Glomerular visceral epithelial cell (primary cell): ENCODE measurements around the gene CDH13.

Source experiments
- DNase-seq: peaks from one replicate; pipeline ENCODE4 v3.0.0-alpha.2; 2016; ENCODE audit errors: extremely low spot score

The CDH13 gene

DNA sequence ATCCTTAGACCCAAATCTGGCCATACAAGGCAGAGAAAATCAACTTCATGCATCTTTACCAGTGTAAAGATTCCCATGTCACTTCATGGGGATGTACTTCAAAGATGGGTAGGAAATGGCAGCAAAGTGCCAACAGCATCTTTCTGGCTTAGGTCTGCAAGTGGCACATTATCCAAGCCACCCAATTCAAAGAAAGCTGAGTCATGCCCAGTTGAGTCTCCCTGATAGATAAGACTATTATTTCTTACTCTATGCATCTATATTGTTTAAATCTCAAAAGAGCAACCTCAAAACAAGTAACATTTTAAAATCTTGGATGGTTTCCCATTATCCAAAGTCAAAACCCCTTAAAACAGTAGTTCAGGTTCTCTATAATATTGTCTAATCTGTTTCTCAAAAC, 1119.8 kb downstream of the CDH13 start:
- DNase-seq, result no peak

- no peak for DNase-seq
Measured at GRCh38 chr16:83747936-83748335, 1121.2 kb downstream of the CDH13 start.

- no peak for DNase-seq
Measured at GRCh38 chr16:83755391-83755790, 1128.6 kb downstream of the CDH13 start.

DNA sequence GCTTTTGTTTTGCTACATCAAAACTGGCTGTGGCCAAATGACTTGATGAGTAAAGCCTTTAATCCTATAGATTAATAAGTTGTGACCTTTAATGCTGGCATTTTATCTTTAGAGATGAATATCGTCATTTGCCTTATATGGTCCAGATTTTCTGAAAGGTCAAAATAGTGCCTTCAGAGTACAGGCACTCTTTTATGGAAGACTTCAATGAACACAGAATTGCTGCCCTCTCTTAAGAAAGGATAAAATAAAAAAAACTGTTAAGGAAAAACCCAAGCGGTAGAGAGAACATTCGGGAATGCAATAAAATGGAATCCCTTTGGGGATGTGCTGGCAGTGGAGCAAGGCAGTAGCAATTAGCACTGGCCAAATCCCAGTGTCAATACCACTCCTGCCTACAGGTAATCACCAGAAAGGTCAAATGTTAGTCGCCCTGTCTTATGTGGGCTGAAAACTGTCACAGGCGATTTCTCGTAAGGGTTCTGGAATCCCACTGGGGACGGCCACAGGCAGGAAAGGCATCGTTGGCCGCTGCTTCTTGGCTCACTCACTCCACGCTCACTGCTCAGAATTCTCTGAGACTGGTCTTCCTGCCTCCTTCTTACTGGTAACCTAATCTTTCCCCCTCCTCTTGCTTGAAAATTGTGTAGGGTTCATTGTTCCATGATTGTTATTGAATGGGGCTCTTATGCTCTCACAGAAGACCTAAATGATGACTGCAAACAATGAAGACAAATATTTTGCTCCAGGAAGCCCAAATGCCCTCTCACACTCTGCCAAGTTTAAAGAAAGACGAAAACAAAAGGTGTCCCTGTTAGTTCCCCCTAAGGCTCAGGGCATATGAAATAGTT, 1135.6 kb downstream of the CDH13 start:
- no peak for DNase-seq

DNA sequence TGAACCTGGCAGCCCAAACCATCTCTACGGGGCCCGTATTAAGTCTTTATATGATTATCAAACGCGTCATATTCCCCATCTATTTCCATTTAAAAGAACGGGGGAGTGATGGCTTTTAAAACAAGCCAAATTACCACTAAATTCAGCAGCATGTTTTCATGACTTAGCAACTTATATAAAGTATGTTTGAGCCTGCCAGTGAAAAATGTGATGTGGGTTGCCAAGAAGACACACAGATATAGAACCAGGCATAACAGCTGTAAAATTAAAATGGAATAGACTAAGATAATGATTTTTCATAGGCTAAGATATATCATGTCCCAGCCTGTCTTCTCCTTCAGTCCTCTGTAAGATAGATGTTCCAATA, 1136.2 kb downstream of the CDH13 start:
- DNase-seq, result no peak

DNA sequence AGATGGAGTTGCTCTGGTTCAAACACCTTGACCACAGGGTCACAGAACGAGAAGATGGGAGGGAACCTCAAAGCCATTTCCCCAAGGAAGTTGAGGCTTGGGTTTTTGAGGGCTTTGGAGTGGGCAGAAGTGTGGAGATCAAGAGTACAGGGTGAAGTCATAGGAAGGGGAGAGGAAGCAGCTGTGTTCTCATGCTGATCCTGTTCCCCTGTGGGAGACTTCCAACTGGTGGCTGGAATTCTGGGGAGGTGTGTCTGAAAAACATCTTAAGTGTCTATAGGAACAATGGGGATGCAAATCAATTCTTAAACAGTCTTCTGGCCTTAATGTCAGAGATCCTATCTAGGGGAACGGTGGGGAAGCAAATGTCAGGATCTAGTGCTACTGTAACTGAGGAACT, 1142.2 kb downstream of the CDH13 start:
- no peak for DNase-seq

GRCh38 chr16:83769397-83770008, 1142.7 kb downstream of the CDH13 start:
- no peak for DNase-seq

GRCh38 chr16:83771306-83771942, 1144.7 kb downstream of the CDH13 start:
- DNase-seq, result peak; percentile 6

DNA sequence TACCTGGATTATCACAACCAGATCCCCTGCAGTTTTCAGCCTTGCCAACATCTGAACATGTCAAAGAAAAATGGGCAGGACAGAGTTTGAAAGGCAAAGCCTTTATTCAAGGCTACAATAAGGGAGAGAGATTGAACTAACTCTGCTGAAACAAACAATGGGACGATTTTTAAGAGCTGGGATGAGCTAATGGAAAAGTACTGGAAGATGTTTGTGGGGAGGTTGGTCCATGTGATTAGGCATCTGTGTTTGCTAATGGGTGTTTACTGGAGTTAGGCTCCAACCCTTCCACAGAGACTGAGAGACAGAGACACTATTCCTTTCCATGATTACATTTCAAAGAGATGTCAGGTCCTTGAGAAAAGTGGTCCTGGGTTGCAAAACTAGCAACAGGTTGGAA, 1146.0 kb downstream of the CDH13 start:
- DNase-seq, result no peak

DNA sequence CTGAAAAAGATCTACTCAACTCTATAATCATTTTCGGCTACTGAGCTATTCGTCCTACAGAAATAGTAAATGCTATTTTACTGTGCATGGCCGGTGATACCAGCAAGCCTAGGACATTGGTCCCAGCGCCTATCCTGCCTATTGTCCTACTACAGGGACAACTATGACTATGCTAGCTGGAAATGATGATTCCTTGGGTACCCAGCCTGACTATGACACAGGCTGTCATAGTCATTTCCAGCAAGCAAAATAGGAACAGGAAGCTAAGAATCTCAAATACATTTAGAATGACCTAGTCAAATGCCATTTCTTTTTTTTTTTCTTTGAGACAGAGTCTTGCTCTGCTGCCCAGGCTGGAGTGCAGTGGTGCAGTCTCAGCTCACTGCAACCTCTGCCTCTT, 1147.3 kb downstream of the CDH13 start:
- DNase-seq, result no peak

GRCh38 chr16:83776944-83777343, 1150.2 kb downstream of the CDH13 start:
- DNase-seq, result no peak

DNA sequence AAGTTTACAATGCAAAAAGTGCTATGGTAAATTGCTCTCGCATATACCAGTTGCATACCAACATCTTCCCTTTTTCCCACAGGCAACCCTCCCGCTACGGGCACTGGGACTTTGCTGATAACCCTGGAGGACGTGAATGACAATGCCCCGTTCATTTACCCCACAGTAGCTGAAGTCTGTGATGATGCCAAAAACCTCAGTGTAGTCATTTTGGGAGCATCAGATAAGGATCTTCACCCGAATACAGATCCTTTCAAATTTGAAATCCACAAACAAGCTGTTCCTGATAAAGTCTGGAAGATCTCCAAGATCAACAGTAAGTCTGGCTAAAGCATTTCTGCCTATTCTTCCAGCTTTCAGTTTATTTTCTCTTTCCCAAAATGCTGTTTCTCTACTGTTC, 1153.1 kb downstream of the CDH13 start:
- no peak for DNase-seq

DNA sequence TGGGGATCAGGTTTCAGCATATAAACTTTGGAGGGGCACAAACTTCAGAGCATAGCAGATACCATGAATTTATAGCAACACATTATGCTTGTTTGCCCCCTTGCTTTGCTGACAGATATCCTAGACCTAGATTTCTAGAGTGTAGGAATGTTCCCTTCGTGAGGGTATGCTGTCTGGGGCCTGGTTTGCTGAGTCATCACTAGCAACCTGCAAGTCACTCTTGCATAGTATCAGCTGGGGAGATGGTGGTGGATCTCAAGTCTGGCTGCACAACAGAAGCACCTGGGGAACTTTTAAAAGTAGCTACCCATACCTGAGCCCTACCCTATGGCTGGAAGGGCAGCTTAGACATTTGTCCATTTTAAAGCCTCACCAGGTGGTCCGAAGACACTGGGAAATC, 1158.7 kb downstream of the CDH13 start:
- no peak for DNase-seq

DNA sequence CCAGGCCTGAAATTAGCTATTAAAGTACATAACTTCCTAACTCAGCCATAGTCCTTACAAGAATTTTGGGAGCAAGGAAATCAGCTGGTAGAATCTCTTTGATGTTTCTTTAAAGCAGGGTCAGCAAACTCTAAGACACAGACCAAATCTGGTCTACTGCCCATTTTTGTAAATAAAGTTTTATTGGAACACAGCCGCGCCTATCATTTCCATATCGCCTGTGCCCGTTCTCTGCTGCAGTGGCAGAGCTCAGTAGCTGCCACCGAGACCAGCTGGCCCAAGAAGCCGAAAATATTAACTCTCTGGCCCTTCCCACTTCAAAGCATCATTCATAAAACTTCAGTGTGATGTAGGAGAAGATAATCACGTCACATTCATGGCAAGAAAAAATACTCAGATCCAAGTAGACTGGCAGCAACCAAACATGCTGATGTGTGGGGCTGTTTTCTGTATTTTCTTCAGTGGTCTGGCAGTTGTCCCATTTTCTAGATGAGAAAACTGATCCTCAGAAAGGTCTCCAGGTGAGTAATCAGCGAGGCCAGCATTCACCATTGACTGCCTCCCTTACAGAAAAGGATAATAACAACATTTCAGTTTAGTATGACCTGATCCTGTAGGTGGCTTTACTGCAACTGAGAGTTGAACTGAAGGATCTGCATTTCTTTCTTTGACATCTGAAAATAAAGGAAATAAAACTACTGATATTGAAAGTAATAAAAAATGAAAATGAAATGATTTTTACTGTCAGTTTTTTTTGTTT, 1163.1 kb downstream of the CDH13 start:
- no peak for DNase-seq

- DNase-seq, result no peak
Measured at GRCh38 chr16:83791916-83792315, 1165.1 kb downstream of the CDH13 start.

DNA sequence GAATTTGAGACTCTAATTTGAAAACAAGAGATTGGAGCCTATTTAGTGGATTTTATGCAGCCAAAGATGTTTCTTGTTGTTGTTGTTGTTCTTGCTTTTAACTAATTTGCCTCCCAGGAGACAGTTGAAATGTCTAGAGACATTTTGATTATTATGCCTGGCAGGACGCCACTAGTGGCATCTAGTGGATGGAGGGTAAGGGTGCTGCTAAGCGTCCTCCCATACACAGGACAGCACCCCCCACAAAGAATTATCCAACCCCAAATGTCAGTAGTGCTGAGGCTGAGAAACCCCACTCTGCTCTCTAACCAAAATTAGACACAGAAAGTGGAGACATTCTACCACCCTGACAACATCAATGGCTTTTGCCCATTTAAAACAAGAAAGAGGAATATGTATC, 1165.6 kb downstream of the CDH13 start:
- DNase-seq, result no peak

GRCh38 chr16:83793179-83793578, 1166.4 kb downstream of the CDH13 start:
- no peak for DNase-seq

GRCh38 chr16:83794860-83795554, 1168.2 kb downstream of the CDH13 start:
- no peak for DNase-seq

- no peak for DNase-seq
Measured at GRCh38 chr16:83797013-83797412, 1170.2 kb downstream of the CDH13 start.

GRCh38 chr16:83799336-83799735, 1172.6 kb downstream of the CDH13 start:
- no peak for DNase-seq

GRCh38 chr16:83802135-83802534, 1175.4 kb downstream of the CDH13 start:
- DNase-seq, result no peak
